ENCODE measurements around the gene MAST4.

- TF ChIP-seq CTCF (IDR thresholded peaks at IDR 0.05; ENCODE audit: low read depth, low read length): no peak
- no peak for TF ChIP-seq EZH2phosphoT487 (IDR thresholded peaks at IDR 0.05; ENCODE audit: low read depth)
These were observed 327.3 kb downstream of the MAST4 start for GRCh38 chr5:66923457-66923856.

Measured in OCI-LY3 (cell line).